Measurements from ENCODE around the gene SOX2.

The SOX2 gene

GRCh38 chr3:181711325-181712135 lies at the start of gene SOX2:
TSS of gene SOX2 (plus strand) at chr3:181711925. CDS start at chr3:181712361, 436 bp downstream.
- peak; percentile 39 for DNase-seq

DNA sequence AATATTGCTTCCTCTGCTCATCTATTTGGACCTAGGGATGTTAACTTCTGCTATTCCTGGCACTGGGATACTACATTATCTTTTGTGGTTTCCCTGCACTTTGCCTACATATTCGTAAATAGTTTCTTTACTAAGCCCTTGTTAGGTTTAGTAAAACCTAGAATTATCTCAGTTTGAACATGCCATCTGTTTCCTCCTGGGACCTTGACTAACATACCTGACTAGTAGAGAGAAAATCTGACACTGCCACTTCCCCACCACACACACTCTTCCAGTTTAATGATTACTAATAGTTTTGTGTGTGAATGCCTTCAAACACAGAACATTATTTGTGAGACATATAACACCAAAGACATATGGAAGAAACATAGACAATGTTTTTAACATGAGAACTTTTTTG lies 28.2 kb upstream of the SOX2 start:
- no peak for DNase-seq

DNA sequence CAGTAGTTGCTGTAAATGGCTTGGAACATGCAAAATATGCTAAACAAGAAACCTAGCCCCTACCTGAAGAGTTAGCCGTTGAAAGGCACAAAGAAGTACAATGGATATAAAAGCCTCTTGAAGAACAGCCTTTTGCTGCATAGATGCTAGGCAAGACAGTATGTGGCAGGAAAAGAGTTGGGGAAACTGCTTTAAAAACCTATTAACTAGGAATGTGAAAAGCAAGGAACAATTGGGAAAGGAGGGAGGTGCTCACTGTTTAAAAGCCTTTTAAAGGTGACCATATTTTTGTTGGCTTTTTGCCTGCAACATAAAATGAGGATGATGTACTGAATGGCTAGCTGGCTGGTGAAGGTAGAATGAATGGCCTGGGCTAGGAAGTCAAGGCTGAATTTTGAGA lies 24.5 kb upstream of the SOX2 start:
- no peak for DNase-seq

DNA sequence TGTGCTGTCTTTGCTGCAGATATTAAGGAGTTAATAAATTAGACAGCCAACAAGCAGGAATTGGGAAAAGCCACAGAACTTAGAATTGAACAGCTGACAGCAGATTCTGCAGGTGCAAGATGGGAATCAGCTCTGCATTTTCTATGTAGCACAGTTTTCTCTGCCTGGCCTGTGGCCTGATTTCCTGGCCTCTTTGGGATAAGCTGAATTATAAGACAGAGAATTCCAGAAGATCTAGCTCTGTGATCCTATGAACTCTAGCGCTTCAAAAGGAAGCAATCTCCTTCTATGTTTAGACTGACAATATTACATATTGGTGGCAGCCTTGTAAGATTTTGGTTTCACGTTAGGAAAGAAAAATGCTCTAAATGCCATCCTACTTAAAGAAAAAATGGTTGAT lies 24.0 kb upstream of the SOX2 start:
- no peak for DNase-seq

DNA sequence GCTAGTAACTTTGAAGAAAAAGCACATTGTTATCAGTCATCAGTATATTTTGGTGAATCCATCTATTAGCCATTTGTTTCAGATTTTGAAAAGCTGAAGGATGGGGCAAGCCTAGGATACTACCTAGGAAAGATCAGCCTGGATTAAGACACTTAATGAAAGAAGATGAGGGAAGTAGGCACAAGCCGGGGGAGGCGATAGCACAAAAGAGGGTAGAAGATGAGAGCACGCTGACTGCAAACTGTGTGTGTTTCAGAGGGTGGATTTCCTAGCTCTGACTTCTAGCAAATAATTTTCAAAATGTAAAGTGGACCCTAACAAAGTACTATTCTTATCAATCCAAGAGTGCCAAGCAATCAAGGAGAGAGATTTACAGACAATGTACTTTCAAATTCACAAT lies 22.2 kb upstream of the SOX2 start:
- DNase-seq, result no peak

- DNase-seq, result no peak
These were observed 21.0 kb upstream of the SOX2 start for GRCh38 chr3:181690769-181691168.

GRCh38 chr3:181691901-181692300 lies 19.8 kb upstream of the SOX2 start:
- DNase-seq, result peak; percentile 66

DNA sequence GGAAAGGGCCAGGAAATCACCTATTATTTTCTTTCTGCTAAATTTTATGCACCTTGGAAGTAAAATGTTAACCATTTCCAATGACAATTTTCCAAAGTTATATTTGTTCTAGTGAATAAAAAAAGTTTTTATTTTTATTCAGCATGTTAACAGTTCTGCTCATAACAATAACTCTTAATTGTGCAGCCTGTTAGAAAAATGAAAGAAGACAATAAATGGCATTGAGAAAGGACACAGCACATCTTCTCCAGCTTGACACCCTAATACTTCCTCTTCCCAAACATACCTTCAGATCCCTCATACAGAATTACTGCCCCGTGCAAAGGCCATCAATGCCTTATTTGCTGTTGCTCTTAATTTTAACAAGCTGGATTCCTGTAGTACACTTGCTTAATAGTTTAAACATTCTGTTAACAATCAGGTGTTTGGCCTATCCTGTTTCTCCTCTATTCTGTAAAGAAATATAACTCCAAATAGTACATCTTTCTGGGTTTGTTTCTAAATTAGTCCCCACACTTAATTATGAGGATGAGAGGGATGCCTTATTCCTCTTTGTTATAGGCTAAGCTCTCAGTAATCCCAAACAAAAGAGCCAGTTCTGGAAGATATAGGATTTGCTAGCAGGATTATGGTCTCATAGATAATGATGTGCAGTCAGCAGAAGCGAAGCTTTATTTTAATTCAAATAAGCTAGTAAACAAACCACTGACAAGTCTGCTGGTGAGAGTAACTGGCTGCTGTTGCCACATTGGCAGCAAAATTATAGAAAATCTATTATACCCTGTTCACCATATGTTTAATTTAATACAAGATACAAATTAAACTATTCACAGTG lies 19.2 kb upstream of the SOX2 start:
- peak; percentile 28 for DNase-seq

DNA sequence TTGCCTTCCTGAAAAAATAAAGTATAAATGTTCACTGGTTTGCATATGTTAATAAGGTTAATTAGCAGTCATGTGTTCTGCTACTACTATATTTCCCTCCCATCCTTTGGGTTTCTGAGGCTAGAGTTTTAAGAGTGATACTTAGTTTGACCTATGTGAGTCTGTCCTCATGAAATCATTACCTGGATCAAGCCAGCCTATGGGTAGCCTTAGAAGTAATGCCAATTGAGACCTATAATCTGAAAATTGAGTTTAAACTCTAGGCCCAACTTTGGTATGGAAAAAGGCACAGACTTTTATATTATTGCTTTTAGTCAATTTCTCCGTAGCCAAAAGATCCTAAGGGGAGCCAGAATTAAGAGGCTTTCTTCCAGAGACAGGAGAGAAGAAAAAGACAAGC lies 18.4 kb upstream of the SOX2 start:
- no peak for DNase-seq

DNA sequence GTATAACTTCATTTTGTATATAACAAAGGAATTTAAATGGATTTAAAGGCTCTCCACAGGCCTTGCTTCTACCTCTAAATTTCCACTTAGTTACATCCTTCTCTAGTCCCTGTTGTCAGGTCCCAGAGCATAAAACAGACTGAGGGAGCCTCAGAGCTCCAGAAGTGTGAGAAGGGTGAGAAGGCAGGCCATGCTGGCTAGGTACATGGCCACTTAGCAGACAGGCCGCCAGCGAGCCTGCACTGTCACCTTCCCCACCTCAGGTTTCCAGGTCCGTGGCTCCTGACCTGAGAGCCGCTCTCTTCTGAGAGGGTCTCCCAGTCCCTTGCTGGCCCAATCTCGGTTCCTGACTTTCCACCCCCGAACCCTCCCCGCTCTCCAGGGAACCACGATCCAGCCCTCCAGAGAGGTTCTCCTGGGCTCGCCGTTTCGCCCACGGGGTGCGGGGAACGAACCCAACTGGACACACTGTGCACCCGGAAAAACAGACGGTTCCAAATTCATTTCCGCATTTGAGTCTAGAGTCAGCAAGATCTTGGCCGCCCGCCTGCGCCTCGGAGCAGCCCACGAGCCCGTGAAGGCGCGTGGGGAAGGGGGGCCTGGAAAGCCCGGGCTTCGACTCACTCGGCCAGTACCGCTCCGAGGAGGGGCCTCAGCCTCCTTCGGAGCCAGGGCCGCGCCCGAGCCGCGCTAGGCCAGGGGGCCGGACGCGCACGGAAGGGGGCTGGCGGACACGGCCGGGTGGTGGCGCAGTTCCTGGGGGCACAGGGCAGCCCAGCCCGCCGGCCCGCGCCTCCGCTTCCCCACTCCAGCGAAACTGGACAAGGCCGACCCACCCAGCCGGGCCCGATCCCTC lies 16.7 kb upstream of the SOX2 start:
- DNase-seq, result no peak

GRCh38 chr3:181695661-181696491 lies 15.8 kb upstream of the SOX2 start:
- DNase-seq, result peak; percentile 74

GRCh38 chr3:181696626-181697230 lies 15.0 kb upstream of the SOX2 start:
- DNase-seq, result no peak

DNA sequence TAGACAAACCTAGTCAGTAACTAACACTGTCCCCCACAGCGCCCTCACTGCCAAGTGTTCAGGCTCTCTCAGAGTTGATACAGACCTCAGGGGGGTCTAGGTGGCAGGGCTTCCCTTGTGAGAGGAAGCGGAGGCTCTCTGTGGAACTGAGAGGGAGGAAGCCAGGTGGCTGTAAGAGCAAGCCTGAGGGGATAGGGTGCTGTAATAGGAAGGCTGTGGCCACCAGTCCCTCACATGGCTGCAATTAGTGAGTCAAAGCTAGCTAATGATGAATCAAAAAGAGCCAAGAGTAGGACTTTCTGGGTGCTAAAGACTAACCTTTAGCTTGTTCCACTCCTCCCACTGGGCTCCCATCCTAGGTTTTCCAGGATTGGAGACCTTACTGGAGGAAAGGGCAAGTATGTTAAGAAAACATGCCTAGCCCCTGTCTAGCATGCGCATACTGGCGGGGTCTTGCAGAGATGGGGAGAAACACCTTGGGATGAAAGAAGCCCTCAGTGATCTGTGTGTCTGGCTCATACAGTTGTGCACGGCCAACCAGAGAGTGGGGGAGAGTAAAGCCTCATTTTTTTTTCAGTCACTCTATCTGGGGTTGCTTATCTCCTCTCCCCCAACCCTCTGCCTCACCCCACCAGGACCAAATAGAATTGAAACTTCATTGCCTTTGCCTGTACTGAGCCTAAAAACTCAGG lies 13.3 kb upstream of the SOX2 start:
- DNase-seq, result no peak

GRCh38 chr3:181699171-181699903 lies 12.4 kb upstream of the SOX2 start:
- no peak for DNase-seq

DNA sequence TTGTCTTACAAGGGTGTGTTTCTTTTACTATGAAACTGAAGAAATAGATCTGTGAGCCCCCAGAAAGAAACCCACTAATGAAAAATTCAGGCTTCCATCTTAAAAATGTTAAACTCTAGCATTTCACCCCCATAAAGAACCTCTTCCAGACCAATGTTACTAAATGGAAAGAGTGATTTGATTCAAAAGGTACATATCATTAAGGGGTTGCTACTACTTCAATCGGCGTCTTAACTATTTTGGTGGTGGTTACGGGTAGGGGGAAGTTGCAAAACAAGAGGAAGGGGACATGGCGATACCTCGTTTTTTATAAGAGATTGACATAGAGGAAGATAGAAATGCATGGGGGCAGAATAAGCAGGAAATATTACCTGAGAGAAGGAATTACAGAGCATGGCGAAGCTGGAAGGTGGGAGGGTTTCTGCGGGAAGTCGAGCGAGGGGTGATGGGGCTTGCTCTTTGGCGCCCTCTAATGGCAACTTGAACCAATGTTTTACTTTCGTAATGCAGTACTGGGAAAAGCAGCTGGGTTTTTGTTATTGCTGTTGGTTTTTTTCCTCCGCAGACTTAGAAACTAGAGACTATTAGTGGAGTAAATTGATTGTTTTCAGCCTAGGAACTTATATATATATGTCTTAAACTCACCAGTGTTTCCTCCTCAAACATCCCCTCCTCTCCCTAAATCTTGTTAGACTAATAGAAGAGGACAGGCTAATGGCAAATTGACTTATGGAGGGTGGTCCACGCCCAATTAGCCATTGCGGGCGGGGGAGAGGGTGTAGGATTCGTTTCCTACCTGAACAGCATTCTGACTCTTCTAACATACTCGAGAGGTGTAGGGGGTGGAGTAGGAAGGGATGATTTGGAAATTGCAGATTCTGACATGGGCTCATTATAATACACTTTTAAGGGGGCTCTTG lies 11.3 kb upstream of the SOX2 start:
- DNase-seq, result peak; percentile 70

DNA sequence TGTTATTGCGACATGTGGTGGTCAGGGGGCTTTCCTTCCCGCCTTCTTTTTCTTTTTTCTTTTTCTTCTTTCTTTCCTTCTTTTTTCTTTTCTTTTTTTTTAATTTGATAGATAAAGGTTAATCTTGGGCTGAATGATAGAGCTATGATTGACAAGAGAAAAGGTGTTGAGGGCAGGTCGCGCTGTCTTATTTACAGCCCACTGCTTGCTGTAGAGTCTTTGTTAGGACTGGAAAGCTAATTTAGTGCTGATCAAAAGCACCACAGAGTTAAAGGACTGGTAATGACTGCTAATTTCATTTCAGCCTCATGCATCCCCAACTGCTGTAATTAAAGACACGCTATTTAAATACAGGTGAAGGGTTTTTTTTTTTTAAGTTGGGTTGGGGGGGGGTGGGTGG lies 10.6 kb upstream of the SOX2 start:
- DNase-seq, result no peak

DNA sequence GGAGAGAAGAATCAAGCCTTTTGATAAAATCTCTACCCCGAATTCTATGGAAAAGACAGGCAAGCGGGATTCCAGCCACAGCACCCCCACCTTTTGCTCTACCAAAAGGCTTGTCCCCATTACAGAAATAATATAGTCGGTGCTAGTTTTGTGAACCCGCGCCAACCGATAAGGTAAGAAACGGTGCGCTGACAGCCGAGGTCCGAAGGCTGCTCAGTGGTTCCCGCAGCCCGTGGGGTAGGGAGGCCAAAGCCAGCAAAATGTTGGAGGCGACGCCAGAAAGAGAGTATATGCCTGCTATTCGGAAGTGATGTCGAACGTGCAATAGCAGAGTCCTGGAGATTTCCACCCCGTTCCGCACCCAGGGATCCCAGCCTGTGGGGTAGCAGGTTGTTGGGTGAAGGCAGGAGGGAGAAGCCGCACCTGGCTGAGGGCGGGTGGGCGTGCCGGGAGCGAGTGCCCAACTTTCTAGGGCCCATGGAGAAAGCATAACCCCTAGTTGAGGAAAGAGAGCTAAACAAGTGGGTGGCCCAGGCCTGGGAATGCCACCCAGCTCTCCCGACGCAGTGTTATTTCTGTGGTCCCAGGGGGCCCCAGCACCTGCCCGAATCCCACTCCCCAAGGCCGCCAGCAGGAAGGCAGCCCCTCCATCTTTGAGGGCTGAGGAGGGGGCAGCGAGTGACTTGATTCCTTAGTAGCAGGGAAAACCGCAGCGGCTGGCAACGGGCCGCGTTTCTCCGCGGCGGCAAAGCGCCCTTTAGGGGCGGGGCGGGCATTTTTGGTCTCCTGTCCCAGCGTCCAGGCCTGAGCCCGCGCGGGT lies 7.9 kb upstream of the SOX2 start:
- no peak for DNase-seq

DNA sequence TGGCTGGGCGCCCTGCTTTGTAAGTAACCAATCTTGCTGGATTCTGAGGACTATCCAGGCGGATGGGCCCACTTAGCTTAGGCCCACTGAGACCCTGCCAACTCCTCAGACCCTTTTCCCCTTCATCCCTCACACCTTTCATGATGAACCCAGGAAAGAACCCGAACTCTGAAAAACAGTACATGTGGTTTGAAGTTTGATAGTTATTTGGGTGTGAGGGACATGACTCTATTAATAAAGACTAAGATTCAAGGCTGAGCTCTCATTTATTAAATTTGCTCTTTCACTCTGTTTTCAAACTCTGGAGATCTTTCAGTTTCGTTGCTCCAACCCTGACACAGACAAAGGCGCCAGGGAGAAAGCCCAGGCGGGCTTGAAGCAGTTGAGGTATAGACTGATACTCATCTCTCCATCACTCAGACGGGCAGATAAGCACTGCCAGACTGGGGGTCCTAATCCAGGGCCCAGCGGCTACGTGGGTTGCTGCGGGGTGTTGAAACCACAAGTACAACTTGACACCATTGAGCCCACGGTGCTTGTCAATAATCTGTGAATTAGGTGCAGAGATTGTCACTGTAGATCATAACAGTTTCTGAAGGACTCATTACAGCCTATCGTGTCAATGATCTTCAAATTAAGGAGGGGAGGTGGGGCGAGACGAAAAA lies 7.2 kb upstream of the SOX2 start:
- DNase-seq, result no peak

Measured in NCI-H524 treated with DMSO at 0.1 percent for 48 hours (cell line).